NCI-H2196 treated with DMSO at 0.1 percent for 48 hours (cell line): Measurements from ENCODE around the gene SYCP3.
"Not testable (repeated sequence)": the region's sequence is repeated elsewhere in the genome, so short reads cannot be mapped to it uniquely, and the experiment has no call there.

ENCODE experiments used
- DNase-seq: peaks from one replicate; lab custom pipeline; 2025; ENCODE audit not compliant: unreplicated experiment; lab: John Stamatoyannopoulos, UW

SYCP3 gene

GRCh38 chr12:101761350-101761749, 22.1 kb upstream of the SYCP3 start:
- DNase-seq, result no peak

DNA sequence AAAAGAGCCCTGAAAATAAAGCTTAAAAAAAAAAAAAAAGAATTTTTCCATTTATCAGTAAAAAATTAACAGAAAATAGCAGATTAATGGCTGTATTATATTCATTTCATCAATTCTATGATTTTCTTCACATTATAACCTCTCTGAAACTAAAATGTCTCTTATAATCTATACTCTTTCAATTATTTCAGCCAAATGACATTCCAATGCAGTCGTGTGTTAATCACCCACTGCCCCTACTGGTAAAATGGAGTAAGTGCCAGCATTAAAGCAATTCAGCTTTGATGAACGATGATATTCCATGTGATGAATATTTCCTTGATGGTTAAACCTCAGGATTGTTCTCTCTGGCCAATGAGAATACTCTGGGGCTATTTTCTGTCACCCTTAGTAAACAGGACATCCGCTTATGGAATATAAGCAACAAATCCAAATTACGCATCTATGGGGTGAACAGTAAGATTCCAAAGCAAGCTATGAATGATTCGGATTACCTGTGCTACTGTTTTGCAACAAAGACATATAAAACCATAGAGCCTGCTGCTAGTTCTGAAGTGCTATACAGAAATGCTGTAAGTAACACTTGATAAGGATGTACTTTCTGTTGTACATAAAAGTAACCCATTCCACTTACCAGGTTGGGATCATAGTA, 20.3 kb upstream of the SYCP3 start:
- peak; percentile 3 for DNase-seq

GRCh38 chr12:101750152-101750551, 10.9 kb upstream of the SYCP3 start:
- DNase-seq, result no peak

DNA sequence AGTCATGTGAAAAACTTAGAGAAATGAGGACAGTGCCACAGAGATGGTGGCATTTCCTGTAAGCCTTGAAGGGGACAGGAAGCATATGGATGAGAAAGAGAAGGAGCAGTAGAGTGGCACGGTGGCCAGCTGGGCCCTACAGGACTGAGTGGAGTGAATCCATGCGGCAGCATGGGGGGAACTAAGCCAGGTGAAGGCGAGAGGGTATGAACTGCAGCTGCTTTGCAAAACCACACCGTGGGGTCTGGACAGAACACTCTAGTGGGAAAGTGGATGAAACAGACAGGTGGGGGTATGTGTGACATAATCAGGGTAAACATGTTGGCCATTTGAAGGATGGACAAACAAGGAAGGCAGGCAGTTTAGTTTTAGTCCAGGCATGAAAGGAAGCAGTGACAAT, 10.4 kb upstream of the SYCP3 start:
- no peak for DNase-seq

DNA sequence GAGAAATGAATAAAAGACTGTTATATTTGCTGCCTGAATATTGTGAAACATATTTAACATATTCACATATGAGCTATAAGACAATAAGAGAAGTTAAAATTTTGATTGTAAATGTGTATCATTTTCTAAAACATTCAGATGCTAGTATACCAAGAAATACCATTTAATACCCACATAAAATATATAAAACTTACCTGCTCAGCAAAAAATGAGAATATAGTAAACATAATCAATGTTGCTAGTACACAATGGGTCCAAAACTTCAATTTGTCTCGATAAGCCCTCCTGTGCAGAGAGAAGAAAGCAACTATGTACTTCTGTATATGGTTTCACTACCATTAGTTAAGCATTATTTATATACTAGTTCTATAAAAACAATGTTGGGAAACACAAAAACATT, 9.6 kb upstream of the SYCP3 start:
- no peak for DNase-seq

DNA sequence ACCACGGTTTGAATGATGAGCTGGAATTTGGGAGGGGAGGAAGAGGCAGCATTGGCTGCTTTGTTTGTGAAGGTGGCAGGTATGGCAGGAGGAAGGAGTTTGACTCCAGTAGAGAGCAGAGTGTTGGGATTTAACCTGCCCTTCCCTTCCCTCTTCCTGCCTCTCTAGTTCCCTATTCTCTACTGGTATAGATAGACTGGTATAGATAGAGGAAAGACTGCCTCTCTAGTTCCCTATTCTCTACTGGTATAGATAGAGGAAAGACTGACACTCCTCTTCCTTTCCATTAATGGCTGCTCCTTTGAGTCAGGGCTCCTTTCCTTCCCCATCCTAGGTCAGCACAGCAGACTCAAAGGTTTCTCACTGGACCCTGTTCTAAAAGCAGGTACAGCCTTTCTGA, 8.4 kb upstream of the SYCP3 start:
- DNase-seq, result no peak

- no peak for DNase-seq
Observed at GRCh38 chr12:101746661-101747060, 7.4 kb upstream of the SYCP3 start.

- DNase-seq, result no peak
Observed at GRCh38 chr12:101746196-101746595, 6.9 kb upstream of the SYCP3 start.

GRCh38 chr12:101745481-101745880, 6.2 kb upstream of the SYCP3 start:
- no peak for DNase-seq

DNA sequence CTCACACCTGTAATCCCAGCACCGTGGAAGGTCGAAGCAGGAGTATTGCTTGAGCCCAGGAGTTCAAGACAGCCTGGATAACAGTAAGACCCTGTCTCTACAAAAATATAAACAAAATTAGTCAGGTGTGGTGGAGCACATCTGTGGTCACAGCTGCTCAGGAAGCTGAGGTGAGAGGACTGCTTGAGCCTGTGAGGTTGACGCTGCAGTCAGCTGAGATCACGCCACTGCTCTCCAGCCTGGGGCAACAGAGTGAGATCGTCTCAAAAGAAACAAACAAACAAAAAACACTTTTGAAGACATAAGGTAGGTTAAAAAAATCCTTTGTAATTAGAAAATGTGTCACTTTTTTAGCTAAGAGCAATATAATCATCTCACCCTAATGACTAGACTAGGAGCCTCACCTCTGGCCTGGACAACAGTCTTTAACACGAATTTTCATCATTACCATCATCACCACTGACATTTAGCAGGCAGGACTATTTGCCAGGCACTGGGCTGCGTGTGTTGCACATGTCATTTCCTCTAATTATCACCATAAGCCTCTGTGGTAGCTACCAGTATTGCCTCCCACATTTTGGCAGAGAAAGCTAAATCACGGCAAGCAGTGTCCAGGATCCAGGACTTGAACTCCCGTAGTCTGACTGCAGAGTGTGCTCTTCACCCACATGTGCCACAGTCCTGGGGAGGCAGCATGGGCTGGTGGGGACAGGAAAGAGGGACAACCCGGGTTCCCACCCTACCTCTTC, 4.6 kb upstream of the SYCP3 start:
- no peak for DNase-seq

GRCh38 chr12:101743242-101743641, 4.0 kb upstream of the SYCP3 start:
- no peak for DNase-seq

GRCh38 chr12:101740980-101741379, 1.7 kb upstream of the SYCP3 start:
- no peak for DNase-seq

DNA sequence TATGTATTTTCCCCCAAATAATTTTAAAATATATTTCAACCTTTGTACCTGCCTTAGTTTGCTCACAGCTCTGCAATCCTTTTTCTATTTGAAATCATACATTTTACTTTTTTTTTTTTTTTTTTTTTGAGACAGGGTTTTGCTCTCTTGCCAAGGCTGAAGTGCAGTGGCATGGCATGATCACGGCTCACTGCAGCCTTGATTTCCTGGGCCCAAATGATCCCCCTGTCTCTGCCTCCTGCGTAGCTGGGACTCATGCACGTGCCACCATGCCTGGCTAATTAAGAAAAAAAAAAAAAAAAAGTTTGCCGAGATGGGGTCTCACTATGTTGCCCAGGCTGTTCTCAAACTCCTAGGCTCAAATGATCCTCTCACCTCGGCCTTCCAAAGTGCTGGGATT, 1.3 kb upstream of the SYCP3 start:
- DNase-seq, result no peak

DNA sequence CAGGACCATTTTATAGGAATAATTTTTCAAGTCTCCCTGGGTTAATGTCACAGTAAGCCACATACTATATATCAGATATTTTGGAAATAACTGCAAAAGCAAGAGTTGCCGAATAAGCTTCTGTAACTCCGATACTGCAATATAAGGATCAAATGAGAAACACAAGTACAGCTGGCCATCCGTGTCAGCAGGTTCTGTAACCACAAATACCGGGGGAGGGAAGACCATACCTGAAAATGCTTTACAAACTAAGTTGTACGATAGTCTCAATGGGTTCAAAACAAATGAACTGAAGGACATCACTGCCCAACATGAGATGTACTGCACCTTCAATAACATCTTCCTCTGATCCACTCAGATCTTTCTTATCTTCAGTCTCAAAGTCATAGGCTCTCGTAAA, 1.8 kb downstream of the SYCP3 start:
- no peak for DNase-seq

DNA sequence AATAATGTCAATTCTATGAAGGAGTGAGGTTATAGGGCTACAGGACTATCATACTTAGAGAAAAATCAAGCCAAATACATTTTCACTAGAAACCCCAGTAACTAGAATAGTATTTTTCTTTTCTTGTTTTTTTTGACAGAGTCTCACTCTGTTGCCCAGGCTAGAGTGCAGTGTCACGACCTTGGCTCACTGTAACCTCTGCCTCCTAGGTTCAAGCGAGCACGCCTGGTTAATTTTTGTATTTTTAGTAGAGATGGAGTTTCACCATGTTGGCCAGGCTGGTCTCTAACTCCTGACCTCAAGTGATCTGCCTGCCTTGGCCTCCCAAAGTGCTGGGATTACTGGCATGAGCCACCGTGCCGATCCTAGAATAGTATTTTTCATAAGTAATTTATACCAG, 4.8 kb downstream of the SYCP3 start:
- not testable (repeated sequence) for DNase-seq

DNA sequence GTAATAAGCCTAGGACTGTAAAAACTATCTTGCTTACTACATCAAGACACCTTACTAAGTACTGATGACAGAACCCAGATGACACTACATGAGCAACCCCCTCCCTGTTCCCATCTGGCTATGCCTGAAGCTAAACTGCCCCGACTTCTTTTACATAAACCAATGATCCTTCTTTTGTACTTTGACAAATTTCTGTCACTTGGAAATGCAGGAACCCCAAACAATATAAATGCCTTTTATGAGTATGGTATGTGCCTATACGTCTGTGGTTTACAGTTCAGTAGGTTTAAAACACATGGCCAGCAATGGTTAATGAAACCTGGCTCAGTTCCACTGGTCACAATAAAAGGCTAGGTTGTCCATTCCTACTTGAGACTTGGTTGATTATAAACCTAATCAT, 6.1 kb downstream of the SYCP3 start:
- no peak for DNase-seq

DNA sequence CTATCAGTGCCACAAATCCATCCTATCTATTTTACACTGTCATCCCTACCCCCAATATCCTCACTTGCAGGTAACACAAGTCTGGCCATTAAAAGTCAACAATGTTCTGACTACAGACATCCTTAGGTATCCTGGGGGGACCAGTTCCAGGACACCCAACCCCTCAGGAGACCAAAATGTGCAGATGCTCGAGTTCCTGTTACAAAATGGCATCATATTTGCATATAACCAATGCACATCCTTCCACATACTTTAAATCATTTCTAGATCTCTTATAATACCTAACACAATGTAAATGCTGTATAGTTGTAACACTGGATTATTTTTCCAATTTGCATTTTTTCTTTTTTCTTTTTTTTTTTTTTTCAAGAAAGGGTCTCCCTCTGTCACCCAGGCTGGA, 6.9 kb downstream of the SYCP3 start:
- DNase-seq, result no peak

GRCh38 chr12:101729842-101730241, 9.4 kb downstream of the SYCP3 start:
- no peak for DNase-seq

GRCh38 chr12:101727098-101727497, 12.2 kb downstream of the SYCP3 start:
- DNase-seq, result no peak

DNA sequence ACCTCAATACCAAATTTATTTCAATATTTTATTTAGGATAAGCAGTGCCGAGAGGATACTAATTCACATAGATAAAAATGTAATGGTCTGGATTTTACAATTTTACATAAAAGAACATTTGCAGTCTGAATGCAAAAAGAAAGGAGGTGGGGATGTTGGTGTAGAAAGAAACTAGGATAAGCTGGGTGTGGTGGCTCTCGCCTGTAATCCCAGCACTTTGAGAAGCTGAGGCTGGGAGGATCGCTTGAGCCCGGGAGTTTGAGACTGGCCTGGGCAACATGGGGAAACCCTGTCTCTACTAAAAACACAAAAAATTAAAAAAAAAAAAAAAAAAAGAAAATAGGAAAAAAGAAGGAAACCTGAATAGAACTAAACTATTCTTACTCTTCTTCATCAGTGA, 16.9 kb downstream of the SYCP3 start:
- no peak for DNase-seq

DNA sequence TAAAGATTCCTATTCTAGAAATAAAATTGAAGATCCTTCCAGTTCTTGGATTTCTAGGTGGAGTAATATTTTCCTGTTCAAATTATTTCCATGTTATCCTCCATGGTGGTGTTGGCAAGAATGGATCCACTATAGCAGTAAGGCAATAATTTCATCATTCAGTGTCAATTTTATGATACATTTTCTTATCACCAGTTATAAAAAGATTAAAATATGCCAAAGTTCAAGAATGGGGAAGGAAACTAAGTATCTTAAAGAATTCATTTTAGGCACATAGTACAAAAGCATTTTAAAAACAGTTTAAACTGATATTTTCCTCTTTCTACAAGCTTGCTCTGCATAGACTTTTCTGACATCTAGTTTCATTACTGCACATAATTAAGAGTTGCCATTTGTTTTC, 19.1 kb downstream of the SYCP3 start:
- no peak for DNase-seq

GRCh38 chr12:101719566-101719965, 19.7 kb downstream of the SYCP3 start:
- DNase-seq, result no peak

GRCh38 chr12:101714877-101715444, 24.3 kb downstream of the SYCP3 start:
- no peak for DNase-seq
